ENCODE results near the gene PTPRN. TPM values are rescaled to one million over a fixed set of nuclear protein-coding genes. Genes with fewer than 3 reads are reported as not detected.
A peak's percentile ranks its signal among the peaks of the same experiment; 100 is the strongest.

Gene PTPRN
- total RNA-seq, 1 donor from 2014 or later: 30.5 TPM

- peaks cover 24% of the 10 kb centered on the region for H3K27me3 Mint-ChIP-seq
- TF ChIP-seq, protein P1, sequence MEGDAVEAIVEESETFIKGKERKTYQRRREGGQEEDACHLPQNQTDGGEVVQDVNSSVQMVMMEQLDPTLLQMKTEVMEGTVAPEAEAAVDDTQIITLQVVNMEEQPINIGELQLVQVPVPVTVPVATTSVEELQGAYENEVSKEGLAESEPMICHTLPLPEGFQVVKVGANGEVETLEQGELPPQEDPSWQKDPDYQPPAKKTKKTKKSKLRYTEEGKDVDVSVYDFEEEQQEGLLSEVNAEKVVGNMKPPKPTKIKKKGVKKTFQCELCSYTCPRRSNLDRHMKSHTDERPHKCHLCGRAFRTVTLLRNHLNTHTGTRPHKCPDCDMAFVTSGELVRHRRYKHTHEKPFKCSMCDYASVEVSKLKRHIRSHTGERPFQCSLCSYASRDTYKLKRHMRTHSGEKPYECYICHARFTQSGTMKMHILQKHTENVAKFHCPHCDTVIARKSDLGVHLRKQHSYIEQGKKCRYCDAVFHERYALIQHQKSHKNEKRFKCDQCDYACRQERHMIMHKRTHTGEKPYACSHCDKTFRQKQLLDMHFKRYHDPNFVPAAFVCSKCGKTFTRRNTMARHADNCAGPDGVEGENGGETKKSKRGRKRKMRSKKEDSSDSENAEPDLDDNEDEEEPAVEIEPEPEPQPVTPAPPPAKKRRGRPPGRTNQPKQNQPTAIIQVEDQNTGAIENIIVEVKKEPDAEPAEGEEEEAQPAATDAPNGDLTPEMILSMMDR (IDR thresholded peaks at IDR 0.05; ENCODE audit: unreplicated experiment): peak; percentile 100
These were observed 14.5 kb downstream of the PTPRN start for GRCh38 chr2:219294356-219295351.

DNA sequence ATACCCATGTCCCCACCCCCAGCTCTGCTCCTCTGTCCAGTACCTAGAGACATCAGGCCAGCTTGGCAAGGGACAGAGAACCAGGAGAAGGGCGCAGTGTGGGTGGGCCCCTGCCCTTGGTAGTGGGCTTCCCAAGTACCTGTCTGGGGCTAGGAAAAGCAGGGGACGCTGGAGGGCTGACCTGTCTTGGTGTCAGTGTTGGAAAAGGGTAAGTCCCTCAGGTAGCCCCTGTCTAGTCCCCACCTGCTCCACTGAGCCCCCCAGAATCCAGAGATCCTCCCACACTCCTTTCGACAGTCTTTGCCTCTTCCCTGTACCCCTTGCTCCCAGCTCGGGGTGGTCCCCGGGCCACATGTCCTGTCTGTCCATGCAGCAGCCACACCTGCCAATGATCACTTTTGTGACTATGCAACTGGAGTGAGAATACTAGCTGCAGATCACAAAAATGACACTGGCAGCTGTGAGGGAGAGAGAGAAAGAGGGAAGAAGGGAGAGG is 15.4 kb downstream of the PTPRN start:
- H3K4me3 Mint-ChIP-seq (ENCODE audit: low read depth): peak overlapping the region; percentile 18
- no peak for DNase-seq (ENCODE audit: low spot score, unreplicated experiment)
- TF ChIP-seq, protein P1 (IDR thresholded peaks at IDR 0.05; ENCODE audit: unreplicated experiment): no peak
- H3K27ac Mint-ChIP-seq: no peak overlapping the region
- peaks cover 3% of the 10 kb centered on the region for H3K4me1 Mint-ChIP-seq (ENCODE audit: low read depth)
- H3K9me3 Mint-ChIP-seq (ENCODE audit: low read depth): no peaks in the 10 kb centered on the region
- H3K36me3 Mint-ChIP-seq (ENCODE audit: insufficient read depth): no peaks in the 10 kb centered on the region
- H3K27me3 Mint-ChIP-seq: peaks cover 18% of the 10 kb centered on the region

More at GRCh38 chr2:219294356-219295351, 14.5 kb downstream of the PTPRN start:
- peaks cover 3% of the 10 kb centered on the region for H3K4me1 Mint-ChIP-seq (ENCODE audit: low read depth)
- H3K27ac Mint-ChIP-seq: peak overlapping the region; percentile 88
- no peaks in the 10 kb centered on the region for H3K9me3 Mint-ChIP-seq (ENCODE audit: low read depth)
- peak overlapping the region; percentile 76 for H3K4me3 Mint-ChIP-seq (ENCODE audit: low read depth)
- peak; percentile 88 for DNase-seq (ENCODE audit: low spot score, unreplicated experiment)
- no peaks in the 10 kb centered on the region for H3K36me3 Mint-ChIP-seq (ENCODE audit: insufficient read depth)

- no peak overlapping the region for H3K27ac Mint-ChIP-seq
- TF ChIP-seq, protein P1 (IDR thresholded peaks at IDR 0.05; ENCODE audit: unreplicated experiment): no peak
- no peak for DNase-seq (ENCODE audit: low spot score, unreplicated experiment)
- no peaks in the 10 kb centered on the region for H3K36me3 Mint-ChIP-seq (ENCODE audit: insufficient read depth)
- no peaks in the 10 kb centered on the region for H3K9me3 Mint-ChIP-seq (ENCODE audit: low read depth)
- peaks cover 15% of the 10 kb centered on the region for H3K27me3 Mint-ChIP-seq
- H3K4me3 Mint-ChIP-seq (ENCODE audit: low read depth): no peak overlapping the region
- H3K4me1 Mint-ChIP-seq (ENCODE audit: low read depth): peaks cover 3% of the 10 kb centered on the region
These were observed 16.6 kb downstream of the PTPRN start for GRCh38 chr2:219292616-219293015.

- no peak overlapping the region for H3K4me3 Mint-ChIP-seq (ENCODE audit: low read depth)
- TF ChIP-seq, protein P1 (IDR thresholded peaks at IDR 0.05; ENCODE audit: unreplicated experiment): no peak
- H3K36me3 Mint-ChIP-seq (ENCODE audit: insufficient read depth): no peaks in the 10 kb centered on the region
- peaks cover 15% of the 10 kb centered on the region for H3K27me3 Mint-ChIP-seq
- H3K4me1 Mint-ChIP-seq (ENCODE audit: low read depth): peaks cover 3% of the 10 kb centered on the region
- no peak overlapping the region for H3K27ac Mint-ChIP-seq
- H3K9me3 Mint-ChIP-seq (ENCODE audit: low read depth): no peaks in the 10 kb centered on the region
- no peak for DNase-seq (ENCODE audit: low spot score, unreplicated experiment)
These were observed 17.2 kb downstream of the PTPRN start for GRCh38 chr2:219291910-219292490.

GRCh38 chr2:219291394-219291793 is 17.8 kb downstream of the PTPRN start:
- peaks cover 3% of the 10 kb centered on the region for H3K4me1 Mint-ChIP-seq (ENCODE audit: low read depth)
- no peak overlapping the region for H3K27ac Mint-ChIP-seq
- H3K9me3 Mint-ChIP-seq (ENCODE audit: low read depth): no peaks in the 10 kb centered on the region
- TF ChIP-seq, protein P1 (IDR thresholded peaks at IDR 0.05; ENCODE audit: unreplicated experiment): no peak
- DNase-seq (ENCODE audit: low spot score, unreplicated experiment): no peak
- no peaks in the 10 kb centered on the region for H3K36me3 Mint-ChIP-seq (ENCODE audit: insufficient read depth)
- H3K27me3 Mint-ChIP-seq: peaks cover 13% of the 10 kb centered on the region
- H3K4me3 Mint-ChIP-seq (ENCODE audit: low read depth): no peak overlapping the region

All from progenitor cell of endocrine pancreas (in vitro differentiated cells).